Left lung (tissue), 10 donors: ENCODE measurements around the gene VMP1. TPM values are rescaled to one million over a fixed set of nuclear protein-coding genes. Genes with fewer than 3 reads are reported as not detected.

Experiments used
- ATAC-seq: fragments of 200-7000 bp; cut with Tn5 transposase; one replicate; pipeline ENCODE4 v1.9.1; 2020; ENCODE audit warnings: moderate library complexity
- DNase-seq, 4 donors: peaks; one replicate each; pipeline ENCODE4 v3.0.0-alpha.2; 2013 to 2020
- H3K27ac ChIP-seq, 2 donors: fragments of 200-600 bp; sonication (generic) in 1 of 2; one replicate each; pipeline versions ENCODE4 v1.5.0 to v1.8.0; 2020 to 2021
- H3K27me3 ChIP-seq, 2 donors: fragments of 200-600 bp; sonication (generic) in 1 of 2; one replicate each; pipeline versions ENCODE4 v1.5.0 to v1.8.0; 2020 to 2021
- H3K36me3 ChIP-seq, 2 donors: fragments of 200-600 bp; sonication (generic) in 1 of 2; one replicate each; pipeline versions ENCODE4 v1.5.0 to v1.8.0; 2020 to 2021
- H3K4me1 ChIP-seq, 2 donors: fragments of 200-600 bp; one replicate each; pipeline ENCODE4 v1.8.0; 2021
- H3K4me3 ChIP-seq, 2 donors: fragments of 200-600 bp; sonication (generic) in 1 of 2; one replicate each; pipeline versions ENCODE4 v1.5.0 to v1.8.0; 2020 to 2021; ENCODE audit warnings: mild to moderate bottlenecking in 1 of 2
- H3K9me3 ChIP-seq, 2 donors: fragments of 200-600 bp; sonication (generic) in 1 of 2; one replicate each; pipeline versions ENCODE4 v1.5.0 to v1.8.0; 2020 to 2021
- intact Hi-C, 2 donors: fragments of 100-400 bp; cut with DNase I; formaldehyde crosslinking; loops; one replicate each; pipeline versions ENCODE4 v1.11.2 to v1.14.2; 2022
- polyA plus RNA-seq, 6 donors: library from polyadenylated mRNA; unstranded; fragments of 120-200 nt; gene quantifications; one replicate each; pipeline ENCODE4 v1.2.1, GENCODE V29; 2013; ENCODE audit not compliant: insufficient read length in 6 of 6
- total RNA-seq, 2 donors: library from RNA; stranded (reverse); fragmentation: NEBNext Ultra II Directional; extraction: Animal tissue kit (Norgen Biotek cat#: 25700); gene quantifications; one replicate each; pipeline ENCODE4 v1.2.1, GENCODE V29; 2021
- TF ChIP-seq, protein P1 (sequence below), 2 donors: fragments of 200-600 bp; sonication (generic) in 1 of 2; IDR thresholded peaks; one replicate each; pipeline versions ENCODE4 v1.5.0 to v1.8.0; 2021; ENCODE audit warnings: antibody characterized with exemption in 2 of 2
- donor health status: DM: no; HTN: yes; CAD: no.
- donor health status: DM: no; HTN: no; CAD: no.

Gene VMP1
- total and polyA plus RNA-seq, 8 donors = 98.2 to 343 (median 127) TPM

DNA sequence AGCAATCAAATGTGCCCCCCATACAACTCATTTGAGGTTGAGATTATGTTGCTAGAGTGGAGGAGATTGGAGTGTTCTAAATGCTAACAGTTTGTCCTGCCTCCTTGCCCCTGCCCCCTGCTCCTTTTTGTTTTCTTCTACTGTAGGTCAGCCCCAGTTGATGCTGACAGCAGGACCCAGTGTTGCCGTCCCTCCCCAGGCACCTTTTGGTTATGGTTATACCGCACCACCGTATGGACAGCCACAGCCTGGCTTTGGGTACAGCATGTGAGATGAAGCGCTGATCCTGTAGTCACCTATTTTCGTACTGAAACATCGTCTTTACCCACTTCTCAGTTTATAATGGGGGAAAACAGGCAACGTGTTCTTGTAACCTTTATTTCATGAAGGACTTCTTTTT, 13.9 kb upstream of the VMP1 start:
- Histone ChIP-seq H3K9me3 (no peaks in the 10 kb centered on the region), H3K4me1 (no peaks in the 10 kb centered on the region), H3K27me3 (no peaks in the 10 kb centered on the region), H3K36me3 (peaks cover 7 to 100% of the 10 kb centered on the region in 2 donors), H3K27ac (no peak overlapping the region), H3K4me3 (no peak overlapping the region)
- peak in 1 of 4 donors; percentile 53 for DNase-seq
- no peak for ATAC-seq
- intact Hi-C loops = no loop called here
- TF ChIP-seq, protein P1, sequence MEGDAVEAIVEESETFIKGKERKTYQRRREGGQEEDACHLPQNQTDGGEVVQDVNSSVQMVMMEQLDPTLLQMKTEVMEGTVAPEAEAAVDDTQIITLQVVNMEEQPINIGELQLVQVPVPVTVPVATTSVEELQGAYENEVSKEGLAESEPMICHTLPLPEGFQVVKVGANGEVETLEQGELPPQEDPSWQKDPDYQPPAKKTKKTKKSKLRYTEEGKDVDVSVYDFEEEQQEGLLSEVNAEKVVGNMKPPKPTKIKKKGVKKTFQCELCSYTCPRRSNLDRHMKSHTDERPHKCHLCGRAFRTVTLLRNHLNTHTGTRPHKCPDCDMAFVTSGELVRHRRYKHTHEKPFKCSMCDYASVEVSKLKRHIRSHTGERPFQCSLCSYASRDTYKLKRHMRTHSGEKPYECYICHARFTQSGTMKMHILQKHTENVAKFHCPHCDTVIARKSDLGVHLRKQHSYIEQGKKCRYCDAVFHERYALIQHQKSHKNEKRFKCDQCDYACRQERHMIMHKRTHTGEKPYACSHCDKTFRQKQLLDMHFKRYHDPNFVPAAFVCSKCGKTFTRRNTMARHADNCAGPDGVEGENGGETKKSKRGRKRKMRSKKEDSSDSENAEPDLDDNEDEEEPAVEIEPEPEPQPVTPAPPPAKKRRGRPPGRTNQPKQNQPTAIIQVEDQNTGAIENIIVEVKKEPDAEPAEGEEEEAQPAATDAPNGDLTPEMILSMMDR (IDR thresholded peaks at IDR 0.05) = no peak

DNA sequence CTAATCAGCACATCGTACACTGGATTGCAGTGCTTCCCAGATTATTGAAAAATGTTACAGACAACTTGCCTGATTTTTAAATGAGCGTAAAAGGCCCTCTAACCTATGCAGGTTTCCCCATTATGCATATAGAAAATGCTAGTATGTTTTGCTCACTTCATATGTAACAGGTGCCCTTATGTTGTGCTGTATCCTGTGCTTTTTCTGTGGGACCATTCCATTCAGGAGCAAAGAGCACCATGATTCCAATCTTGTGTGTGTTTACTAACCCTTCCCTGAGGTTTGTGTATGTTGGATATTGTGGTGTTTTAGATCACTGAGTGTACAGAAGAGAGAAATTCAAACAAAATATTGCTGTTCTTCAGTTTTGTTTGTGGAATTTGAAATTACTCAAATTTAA, 13.1 kb upstream of the VMP1 start:
- no peak for ATAC-seq
- no peaks in the 10 kb centered on the region for H3K9me3 ChIP-seq
- TF ChIP-seq, protein P1 (IDR thresholded peaks at IDR 0.05) = no peak
- no peaks in the 10 kb centered on the region for H3K27me3 ChIP-seq
- no peak overlapping the region for H3K4me3 ChIP-seq
- no peaks in the 10 kb centered on the region for H3K4me1 ChIP-seq
- DNase-seq = no peak
- intact Hi-C loops = no loop called here
- peaks cover 7 to 100% of the 10 kb centered on the region in 2 donors for H3K36me3 ChIP-seq
- H3K27ac ChIP-seq = no peak overlapping the region

DNA sequence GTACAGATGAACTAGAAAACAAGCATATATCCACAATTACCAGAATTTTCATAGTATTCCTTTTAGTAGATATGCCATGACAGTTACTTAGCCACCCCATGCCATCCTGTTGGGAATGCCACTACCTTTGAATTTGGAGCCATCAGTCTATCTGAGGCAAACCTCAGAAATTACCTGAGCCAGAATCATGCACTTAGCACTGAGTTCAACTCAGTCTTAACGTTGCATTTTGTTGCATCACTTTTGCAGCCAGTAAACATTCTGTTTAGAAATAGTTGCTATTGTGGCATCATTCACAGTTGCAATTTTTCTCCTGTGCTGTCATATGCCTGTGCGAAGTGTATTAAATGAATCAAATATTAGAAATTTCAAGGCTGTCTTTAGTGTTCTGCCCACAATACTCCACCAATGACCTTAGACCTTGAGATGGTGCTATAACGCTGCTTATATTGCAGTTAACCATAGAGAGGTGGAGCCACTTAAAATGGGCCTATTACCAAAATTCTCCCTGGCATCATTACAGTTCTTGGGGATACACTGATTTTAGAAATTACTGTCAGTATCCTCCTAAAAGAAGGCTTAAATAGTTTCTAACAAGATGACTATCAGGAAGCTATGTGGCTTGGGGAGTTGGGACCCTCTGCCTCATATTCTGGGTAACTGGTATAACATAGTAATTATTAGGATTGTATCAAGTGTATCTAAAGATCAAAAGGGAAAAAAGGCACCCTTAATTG, 11.3 kb upstream of the VMP1 start:
- Histone ChIP-seq H3K9me3 (no peaks in the 10 kb centered on the region), H3K36me3 (peaks cover 7 to 92% of the 10 kb centered on the region in 2 donors)
- intact Hi-C loops = no loop called here

DNA sequence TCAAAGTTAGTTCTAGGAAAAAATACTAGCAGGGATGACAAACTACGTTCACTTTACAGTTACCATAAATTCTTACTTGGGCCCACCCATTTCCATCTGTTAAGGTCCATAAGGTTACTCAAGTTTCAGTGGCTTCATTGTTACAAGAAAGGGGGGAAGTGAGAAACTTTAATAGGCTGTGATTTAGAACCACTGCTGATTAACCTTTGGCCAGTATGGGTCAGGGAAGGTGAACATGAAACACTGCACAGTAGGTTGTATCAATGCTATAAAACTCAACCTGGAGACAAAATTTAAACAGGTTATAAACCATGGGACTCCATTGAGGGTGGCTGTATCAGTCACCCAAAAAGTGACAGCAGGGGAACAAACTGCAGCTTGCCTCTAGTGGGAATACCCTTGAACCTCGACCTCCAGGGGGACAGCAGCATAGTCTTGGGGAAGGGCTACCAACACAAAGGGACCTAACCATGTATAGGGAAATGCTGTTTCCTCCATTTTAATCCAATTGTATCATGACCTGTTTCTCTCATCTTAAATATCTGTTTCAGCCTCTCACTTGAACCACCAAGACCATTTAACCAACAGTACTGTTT, 10.7 kb upstream of the VMP1 start:
- Histone ChIP-seq H3K4me1 (no peaks in the 10 kb centered on the region), H3K27ac (no peak overlapping the region), H3K9me3 (no peaks in the 10 kb centered on the region), H3K4me3 (no peak overlapping the region), H3K36me3 (peaks cover 7 to 85% of the 10 kb centered on the region in 2 donors), H3K27me3 (no peaks in the 10 kb centered on the region)
- no peak for ATAC-seq
- no peak for DNase-seq
- TF ChIP-seq, protein P1 (IDR thresholded peaks at IDR 0.05) = no peak
- intact Hi-C loops = no loop called here

More for the DNA sequence above, 11.3 kb upstream of the VMP1 start:
- Histone ChIP-seq H3K4me1 (no peaks in the 10 kb centered on the region), H3K27ac (no peak overlapping the region), H3K27me3 (no peaks in the 10 kb centered on the region), H3K4me3 (no peak overlapping the region)
- TF ChIP-seq, protein P1 (IDR thresholded peaks at IDR 0.05) = no peak
- no peak for ATAC-seq
- no peak for DNase-seq

DNA sequence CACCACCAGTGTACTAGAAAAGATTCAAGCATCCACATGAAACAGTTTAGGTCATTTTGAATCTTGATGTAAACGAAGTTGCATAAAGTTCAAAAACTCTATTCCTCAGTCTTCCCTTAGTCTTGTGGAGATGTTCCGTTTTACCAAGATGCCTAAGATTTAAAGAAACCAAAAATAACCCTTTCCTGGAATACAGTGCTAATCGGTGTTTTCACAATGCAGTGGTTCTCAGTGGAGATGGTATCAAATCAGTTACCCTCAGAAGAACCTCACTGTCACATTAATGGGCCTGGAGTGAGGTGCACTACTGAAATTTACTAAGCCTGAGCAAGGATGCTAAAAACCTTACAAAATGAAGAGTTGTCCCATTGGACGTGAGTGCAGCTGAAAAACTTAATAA, 9.3 kb upstream of the VMP1 start:
- H3K4me1 ChIP-seq = no peaks in the 10 kb centered on the region
- no peak for ATAC-seq
- DNase-seq = no peak
- no peaks in the 10 kb centered on the region for H3K27me3 ChIP-seq
- H3K36me3 ChIP-seq = peaks cover 7 to 73% of the 10 kb centered on the region in 2 donors
- H3K9me3 ChIP-seq = no peaks in the 10 kb centered on the region
- TF ChIP-seq, protein P1 (IDR thresholded peaks at IDR 0.05) = no peak
- H3K4me3 ChIP-seq = no peak overlapping the region
- intact Hi-C loops = no loop called here
- no peak overlapping the region for H3K27ac ChIP-seq
